Fibroblast of skin of right quadriceps (primary cell): Measurements from ENCODE around the gene PTPRS.
"Not testable (repeated sequence)": the region's sequence is repeated elsewhere in the genome, so short reads cannot be mapped to it uniquely, and the experiment has no call there.

Experiments
- DNase-seq: peaks from one replicate; pipeline ENCODE4 v3.0.0-alpha.2; 2013

PTPRS gene

GRCh38 chr19:5331790-5332189 lies 8.8 kb downstream of the PTPRS start:
- no peak for DNase-seq

DNA sequence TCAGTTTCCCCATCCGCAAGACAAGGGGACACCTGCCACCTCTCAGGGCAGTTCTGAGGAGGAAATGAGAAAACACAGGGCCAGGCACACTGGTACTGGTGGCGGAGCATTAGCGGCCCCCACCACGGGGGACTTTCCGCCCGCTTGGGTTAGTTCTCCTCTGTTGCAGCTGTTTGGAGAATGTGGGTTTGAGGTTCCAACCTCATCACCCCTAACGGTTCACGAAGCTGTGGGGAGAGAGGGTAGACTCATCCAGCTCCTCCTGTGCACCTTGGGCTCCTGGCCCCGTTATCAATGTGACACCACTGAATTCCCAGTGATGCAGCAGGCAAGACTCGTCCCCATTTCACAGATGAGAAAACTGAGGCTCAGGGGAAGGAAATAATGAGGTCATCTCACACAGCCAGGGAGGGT lies 10.3 kb downstream of the PTPRS start:
- DNase-seq: no peak

- DNase-seq: no peak
Measured at GRCh38 chr19:5329141-5329540, 11.5 kb downstream of the PTPRS start.

DNA sequence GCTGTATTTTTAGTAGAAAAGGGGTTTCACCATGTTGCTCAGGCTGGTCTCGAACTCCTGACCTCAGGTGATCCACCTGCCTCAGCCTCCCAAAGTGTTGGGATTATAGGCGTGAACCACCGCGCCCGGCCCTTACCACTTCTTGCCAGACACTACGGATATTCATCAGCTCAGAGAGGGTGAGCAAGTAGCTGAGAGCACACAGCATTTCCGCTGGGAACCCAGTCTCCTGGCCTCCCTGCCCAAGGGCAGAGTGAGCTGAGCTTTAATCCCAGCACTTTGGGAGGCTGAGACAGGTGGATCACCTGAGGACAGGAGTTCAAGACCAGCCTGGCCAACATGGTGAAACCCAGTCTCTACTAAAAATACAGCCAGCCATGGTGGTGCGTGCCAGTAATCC lies 12.2 kb downstream of the PTPRS start:
- DNase-seq: not testable (repeated sequence)

- DNase-seq: no peak
Measured at GRCh38 chr19:5326986-5327623, 13.5 kb downstream of the PTPRS start.

GRCh38 chr19:5326545-5326944 lies 14.1 kb downstream of the PTPRS start:
- no peak for DNase-seq

GRCh38 chr19:5324947-5325346 lies 15.7 kb downstream of the PTPRS start:
- no peak for DNase-seq

GRCh38 chr19:5323475-5323811 lies 17.2 kb downstream of the PTPRS start:
- DNase-seq: no peak

DNA sequence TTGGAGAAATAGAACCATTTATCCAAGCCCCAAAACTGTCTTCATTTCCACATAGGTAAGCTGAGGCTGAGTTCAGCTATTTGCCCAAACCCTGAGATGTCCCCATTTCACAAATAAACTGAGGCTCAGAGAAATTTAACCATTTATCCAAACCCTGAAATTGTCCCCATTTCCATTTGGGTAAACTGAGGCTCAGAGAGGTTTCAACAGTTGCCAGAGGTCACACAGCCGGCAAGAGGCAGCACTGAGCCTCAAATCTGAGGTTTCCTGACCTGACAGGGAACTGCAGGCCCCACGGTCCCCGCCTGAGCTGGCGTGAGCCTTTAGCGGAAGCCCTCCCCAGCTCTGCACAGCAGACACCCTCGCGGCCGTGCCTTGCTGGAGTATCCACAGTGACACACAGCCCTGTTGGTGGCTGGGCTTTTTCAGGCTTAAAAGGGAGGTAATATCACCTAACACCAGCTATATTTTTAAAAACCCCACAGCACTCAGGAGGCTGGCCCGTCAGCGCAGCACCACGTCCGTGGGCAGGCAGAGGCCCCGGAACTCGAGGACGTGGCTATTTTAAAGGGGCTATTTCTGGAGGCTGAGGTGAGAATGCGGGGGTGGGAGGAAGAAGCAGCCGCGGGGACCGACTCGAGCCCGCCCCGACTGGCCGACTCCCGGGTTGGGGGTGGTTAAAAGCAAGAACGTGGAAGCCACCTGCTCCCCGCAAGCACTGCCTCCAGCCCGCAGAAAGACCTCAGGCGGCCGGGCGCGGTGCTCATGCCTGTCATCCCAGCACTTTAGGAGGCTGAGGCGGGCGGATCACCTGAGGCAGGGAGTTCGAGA lies 18.5 kb downstream of the PTPRS start:
- no peak for DNase-seq

DNA sequence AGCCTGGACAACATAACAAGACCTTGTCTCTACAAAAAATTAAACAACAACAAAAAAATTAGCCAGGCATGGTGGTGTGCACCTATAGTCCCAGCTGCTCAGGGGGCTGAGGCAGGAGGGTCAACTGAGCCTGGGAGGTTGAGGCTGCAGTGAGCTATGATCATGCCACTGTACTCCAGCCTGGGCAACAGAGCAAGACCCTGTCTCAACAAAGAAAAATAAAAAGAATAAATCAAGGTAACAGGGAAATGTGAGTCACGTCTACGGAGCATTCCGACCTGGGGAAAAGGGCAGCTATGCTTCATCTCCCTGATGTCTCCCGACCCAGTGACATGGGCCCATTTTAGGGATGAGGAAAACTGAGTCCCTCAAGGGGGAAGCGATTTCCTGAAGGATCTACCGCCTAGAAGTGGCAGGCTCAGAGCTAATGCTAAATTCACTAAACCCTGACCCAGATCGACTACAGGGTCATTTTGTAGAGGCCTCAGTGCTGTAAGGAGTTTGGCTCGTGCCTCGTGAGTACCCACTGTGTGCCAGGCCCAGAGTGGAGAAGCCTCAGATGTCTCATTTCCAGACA lies 19.5 kb downstream of the PTPRS start:
- no peak for DNase-seq

GRCh38 chr19:5319516-5319915 lies 21.1 kb downstream of the PTPRS start:
- no peak for DNase-seq

DNA sequence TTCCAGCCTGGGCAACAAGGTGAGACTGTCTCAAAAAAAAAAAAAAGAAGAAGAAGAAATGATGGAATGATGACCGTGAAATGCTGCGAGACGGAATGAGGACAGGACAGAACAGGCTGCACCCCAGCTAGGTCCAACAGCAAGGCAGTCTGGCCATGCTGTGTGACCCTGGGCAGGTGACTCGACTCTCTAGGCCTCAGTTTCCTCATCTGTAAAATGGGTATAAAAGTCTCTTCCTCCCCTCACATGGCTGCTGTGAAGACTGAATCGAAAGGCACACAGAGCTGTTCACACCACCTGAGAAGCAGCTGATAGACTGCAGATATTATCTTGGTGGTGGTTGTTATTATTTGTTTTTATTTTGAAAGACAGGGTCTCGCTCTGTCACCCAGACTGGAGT lies 22.3 kb downstream of the PTPRS start:
- DNase-seq: no peak

- no peak for DNase-seq
Measured at GRCh38 chr19:5317321-5317720, 23.3 kb downstream of the PTPRS start.

GRCh38 chr19:5316138-5316537 lies 24.5 kb downstream of the PTPRS start:
- no peak for DNase-seq

- DNase-seq: no peak
Measured at GRCh38 chr19:5314907-5315298, 25.7 kb downstream of the PTPRS start.

DNA sequence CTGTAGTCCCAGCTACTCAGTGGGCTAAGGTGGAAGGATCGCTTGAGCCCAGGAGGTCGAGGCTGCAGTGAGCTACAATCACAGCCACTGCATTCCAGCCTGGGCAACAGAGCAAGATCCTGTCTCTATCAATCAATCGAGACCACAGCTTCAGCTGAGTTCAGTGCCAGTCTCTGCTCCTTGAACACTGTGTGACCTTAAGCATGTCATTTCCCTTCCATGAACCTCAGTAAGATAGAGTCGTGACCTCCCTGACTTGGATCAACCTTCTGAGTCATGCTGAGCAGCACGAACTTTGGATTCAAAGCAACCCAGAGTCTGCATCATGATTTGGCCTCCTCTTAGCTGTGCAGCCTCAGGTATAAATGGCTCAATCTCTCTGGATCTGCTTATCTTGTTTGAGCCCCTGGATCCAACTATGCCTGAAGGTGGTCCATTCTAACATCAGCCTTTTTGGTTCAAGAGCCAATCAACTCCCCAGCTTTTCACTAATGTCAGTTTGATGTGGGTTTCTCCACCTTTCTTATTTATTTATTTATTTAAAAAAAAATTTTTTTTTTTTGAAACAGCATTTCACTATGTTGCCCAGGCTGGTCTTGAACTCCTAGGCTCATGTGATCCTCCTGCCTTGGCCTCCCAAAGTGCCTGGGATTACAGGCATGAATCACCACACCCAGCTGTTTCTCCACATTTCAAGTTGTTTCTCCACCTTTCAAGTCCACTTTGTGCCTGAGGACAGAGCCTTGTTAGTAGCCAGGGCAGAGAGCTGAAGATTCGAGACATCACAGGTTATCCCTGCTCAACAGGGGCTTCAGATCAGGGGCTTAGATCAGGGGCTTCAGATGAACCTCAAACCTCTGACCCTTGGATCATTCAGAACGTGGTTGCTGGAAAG lies 26.4 kb downstream of the PTPRS start:
- DNase-seq: no peak

DNA sequence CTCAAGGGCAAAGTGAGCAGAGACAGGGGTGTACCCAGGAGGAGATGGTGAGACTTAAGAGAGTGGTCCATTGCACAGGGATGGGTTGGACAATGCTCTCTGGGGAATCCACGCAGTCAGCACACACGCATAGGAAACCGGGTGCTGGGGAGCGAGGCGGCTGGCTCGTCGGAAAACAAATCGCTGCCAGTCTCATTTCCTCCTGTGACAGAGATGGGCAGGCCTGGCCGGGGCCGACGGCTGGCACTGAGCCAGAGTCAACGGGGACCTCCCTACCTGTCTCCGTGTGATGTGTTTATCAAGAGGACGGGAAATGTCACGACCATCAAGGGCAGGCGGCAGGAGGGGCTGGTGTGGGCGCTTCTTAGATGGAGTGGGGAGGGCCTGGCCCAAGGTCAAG lies 27.3 kb downstream of the PTPRS start:
- DNase-seq: no peak

DNA sequence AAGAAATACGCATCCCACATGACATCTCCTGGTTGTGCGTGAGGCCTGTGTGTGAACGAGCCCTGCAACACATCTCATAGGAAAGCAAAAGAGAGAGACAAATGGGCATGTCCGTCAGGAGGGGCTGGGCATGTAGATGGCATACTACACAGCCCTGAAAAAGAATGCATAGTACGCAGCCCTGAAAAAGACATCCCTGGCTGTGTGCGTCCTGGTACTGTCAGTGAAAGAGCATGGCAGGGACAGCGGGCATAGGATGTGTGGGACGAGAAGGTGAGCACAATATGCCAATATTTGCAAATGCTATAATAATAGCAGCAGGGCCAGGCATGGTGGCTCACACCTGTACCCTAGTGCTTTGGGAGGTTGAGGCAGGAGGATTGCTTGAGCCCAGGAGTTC lies 28.6 kb downstream of the PTPRS start:
- DNase-seq: no peak

DNA sequence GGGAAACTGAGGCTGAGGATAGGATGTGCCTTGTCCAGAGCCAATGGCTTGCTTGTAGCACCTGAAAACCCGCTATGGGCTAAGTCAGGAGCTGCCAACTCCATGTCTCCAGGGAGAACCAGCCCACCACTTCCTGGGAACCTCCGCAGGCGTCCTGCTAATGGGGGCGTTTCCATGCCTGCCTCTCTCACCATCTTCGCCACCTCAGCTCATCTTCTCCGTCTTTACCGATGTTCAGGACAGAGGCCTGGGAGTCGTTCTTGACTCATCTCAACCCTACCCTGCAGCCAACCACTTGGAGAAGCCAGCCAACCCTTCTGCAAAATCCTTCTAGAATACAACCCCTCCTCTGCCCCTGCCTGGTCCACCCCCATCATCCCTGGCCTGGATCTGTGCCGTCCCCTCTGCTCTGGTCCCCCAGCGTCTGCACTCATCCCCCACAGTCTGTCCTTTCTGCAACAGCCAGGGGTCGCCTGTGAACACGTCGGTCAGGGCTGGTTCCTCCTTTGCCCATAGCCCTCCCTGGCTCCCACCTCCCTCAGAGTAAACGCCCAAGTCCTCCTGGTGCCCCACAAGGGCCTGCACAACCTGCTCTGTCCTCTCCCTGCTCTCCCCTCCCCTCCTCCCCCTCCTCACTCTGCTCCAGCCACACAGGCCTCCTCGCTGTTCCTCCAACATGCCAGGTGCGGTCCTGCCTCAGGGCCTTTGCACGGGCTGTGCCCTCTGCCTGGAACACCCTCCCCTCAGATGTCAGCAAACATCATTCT lies 31.0 kb downstream of the PTPRS start:
- DNase-seq: no peak

DNA sequence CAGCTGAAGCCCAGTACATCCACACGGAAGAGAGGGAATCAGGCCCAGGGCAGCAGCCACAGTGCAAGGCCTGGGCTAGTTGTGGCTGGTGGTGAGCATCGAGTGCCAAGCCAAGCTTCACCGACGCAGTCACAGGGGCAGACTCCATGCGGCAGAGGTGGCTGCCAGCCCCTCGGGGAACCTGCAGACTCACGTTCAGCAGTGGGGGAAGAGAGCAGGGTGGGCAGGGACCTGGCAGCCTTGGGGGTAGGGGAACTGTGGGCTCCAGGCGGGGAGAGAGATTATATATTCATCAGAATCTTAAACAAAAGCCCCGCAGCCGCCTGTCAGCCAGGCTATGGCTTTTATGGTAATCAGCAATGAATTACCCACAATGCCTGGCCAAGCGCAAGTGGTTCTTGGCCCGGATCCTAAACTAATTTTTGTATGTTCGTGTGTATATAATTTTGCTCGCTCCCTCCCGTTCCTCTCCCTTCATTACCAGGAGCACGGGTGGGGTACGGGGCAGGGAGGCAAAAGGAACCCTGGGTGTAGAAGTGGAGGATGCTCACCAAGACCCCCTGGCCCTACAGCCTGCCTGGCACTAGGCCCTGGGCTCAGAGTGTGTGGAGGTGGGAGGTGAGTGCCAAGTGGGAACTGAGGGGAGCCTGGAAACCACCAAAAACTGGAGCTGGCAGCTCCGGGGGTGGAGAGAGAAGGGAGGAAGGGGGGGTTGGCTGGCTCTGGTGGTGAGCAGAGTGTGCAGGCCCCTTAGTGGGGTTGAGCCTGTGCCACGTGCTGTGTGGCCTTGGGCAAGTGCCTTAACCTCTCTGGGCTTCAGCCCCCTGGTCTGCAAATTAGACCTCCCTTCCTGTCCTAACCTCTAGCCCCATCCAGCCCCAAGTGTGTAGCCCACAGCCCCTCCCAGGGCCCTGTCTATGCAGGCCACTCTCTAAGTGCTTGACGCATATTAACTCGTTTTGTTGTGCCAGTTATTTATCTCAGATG lies 31.9 kb downstream of the PTPRS start:
- DNase-seq: peak; percentile 88

DNA sequence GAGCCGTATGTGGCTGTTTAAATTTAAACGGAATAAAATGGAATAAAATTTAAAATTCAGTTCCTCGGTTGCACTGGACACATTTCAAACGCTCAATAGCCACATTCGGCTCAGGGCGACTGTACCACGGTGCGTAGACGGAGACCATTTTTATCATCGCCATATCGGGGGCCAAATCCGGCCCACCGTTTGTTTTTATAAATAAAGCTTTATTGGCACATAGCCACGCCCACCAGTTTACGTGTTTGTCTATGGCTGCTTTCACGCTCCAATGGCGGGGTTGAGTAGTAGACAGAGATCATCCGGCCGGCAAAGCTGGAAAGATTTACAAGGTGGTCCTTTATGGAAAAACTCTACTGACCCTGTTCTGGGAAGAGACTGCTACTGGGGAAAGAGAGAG lies 33.0 kb downstream of the PTPRS start:
- DNase-seq: no peak
